ENCODE results near the gene DRC3.
"Not testable (repeated sequence)": the region's sequence is repeated elsewhere in the genome, so short reads cannot be mapped to it uniquely, and the experiment has no call there.

Gene DRC3

GRCh38 chr17:17995887-17996286, 23.2 kb downstream of the DRC3 start:
- not testable (repeated sequence) for DNase-seq

DNA sequence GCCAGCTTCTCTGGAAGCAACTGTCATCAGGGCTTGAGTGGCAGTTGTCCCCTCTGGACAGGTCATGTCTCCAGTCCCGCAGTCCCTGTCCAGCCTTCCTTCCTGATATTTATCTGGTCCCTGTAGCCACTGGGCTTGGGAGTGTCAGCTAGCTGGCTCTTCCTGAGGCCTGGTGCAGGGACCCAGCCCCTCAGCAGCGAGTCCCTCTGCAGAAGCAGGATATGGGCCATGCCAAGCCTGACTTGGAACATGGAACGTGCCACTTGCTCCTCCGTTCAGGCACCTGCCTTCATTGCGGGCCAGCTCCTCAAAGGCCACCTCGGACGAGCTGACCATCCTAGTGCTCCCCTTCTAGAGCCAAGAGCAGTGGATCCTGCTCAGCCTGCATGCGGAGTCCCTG, 26.3 kb downstream of the DRC3 start:
- DNase-seq, result no peak

DNA sequence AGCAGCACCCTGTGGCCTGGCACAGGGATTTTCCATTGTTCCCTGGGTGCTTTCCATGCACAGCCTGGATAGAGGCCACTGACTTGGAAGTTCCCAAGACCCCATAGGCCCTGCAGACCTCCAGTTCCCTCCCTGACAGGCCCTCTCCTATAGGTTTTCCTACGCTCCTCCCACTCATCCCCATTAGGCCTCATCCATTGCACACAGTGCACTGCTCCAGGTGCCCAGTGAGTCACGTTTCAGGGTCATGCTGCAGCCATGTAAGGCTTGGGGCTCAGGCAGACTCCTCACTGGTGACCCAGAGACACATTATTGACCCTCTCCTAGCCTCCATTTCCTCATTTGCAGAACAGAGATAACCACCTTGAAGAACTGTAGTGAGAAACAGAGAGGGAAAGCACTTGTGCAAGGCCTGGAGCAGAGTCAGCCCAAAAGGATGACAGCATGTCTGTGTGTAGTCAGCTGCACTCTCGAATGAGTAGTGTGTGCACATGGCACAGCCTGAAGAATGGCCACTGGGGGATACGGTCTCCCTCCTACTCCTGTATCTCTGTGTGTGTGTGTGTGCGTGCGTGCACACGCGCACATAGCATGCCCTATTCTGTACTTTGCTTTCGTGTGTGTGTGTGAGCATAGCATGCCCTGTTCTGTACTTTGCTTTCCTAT, 26.8 kb downstream of the DRC3 start:
- DNase-seq, result peak; percentile 16

GRCh38 chr17:18000030-18000408, 27.4 kb downstream of the DRC3 start:
- DNase-seq, result no peak

DNA sequence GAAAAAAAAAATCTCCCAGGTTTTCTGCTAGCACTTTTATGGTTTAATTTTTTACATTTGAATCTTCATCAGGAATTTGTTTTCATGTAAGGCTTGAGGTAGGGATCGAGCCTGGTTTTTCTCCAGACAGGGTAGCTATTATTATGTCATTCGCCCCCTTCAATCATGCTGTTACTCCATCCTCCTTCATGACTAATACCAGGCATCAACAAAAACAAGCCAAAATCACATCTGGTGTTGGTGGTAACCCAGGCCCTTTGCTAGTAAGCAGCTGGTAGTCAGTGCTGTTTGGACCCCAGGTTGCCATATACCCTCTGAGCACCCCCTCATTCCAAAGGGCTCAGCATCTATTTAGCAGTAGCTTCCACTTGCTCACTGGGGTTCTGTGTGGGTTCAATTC, 29.5 kb downstream of the DRC3 start:
- DNase-seq, result no peak

DNA sequence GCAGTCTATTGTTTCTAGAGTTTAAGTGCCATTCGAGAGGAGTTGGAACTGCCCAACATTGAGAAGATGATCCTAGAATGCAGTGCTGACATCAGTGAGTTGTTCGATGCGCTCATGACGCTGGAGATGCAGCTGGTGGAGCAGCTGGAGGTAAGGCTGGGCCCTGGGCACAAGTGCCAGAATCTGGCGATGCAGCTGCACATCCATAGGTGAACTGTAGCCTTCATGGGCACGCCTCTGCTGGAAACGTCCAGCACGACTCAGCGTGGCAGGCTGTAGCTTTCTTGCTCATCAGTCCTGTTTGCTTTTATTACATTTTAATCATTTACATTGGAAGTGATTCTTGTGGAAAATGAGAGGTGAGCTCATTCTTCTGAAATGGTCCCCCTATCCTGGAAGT, 31.7 kb downstream of the DRC3 start:
- no peak for DNase-seq

GRCh38 chr17:18004884-18005305, 32.2 kb downstream of the DRC3 start:
- DNase-seq, result no peak

GRCh38 chr17:18005496-18005895, 32.8 kb downstream of the DRC3 start:
- no peak for DNase-seq

DNA sequence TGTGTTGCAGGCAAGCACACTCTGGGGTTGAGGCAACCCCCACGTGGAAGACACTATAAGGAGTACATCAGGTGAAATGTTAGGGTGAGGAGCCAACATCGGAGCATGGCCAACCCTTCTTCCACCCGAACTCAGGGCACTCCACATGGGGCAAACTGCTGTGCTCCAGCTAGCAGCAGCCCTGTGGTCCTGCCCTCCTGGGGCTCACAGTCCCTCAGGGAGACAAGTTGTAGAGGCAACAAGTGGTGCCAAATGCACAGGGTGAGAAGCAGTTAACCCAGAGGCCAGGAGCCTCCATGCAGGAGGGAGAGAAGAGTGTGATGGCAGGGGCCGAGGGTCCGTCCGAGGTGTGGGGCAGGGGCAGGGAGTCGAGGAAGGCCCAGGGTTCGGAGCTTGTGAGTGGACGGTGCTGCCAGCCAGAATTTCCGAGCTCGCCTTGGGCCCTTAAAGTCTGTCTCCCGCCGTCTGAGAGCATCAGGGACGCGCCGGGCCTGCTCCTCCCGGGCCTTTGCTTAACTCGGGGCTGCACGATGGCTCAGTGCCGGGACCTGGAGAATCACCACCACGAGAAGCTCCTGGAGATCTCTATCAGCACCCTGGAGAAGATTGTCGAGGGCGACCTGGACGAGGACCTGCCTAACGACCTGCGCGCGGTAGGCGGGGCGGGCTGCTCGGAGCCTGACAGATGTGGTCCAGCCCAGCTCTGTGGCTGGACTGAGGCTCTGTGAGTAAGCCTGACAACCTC, 34.0 kb downstream of the DRC3 start:
- DNase-seq, result no peak

DNA sequence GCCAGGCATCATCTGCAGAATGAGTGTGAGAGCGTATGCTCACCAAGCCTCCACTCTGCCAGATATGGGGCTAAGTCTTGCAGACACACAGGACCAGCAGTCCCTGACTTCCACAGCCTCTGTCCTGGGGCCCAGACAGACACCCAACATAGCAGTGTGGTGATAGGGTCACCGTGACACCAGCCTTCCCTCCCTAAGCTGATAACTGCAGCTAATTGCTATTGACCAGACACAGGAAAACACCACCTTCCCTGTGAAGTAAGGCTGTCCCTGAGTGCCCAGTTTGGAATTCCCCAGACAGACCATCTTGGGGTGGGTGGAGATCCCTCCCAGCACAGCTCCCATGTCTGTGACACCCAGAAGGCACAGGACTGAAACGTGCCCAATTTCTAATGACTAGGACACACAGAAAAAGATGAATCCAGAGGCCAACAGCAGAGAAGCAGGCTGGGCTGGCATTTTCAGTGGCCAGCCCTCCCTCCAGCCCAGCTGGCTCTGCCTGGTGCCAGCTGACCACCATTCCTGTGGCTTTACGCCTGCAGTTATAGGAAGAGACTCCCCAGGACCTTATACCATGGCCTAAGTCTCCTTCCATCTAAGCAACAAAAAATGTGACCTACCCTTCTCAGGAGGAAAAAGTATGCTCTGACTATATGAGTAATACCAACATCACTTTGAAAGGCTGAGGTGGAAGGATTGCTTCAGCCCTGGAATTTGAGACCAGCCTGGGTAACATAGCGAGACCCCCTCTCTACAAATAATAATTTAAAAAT, 36.0 kb downstream of the DRC3 start:
- DNase-seq, result peak; percentile 83

DNA sequence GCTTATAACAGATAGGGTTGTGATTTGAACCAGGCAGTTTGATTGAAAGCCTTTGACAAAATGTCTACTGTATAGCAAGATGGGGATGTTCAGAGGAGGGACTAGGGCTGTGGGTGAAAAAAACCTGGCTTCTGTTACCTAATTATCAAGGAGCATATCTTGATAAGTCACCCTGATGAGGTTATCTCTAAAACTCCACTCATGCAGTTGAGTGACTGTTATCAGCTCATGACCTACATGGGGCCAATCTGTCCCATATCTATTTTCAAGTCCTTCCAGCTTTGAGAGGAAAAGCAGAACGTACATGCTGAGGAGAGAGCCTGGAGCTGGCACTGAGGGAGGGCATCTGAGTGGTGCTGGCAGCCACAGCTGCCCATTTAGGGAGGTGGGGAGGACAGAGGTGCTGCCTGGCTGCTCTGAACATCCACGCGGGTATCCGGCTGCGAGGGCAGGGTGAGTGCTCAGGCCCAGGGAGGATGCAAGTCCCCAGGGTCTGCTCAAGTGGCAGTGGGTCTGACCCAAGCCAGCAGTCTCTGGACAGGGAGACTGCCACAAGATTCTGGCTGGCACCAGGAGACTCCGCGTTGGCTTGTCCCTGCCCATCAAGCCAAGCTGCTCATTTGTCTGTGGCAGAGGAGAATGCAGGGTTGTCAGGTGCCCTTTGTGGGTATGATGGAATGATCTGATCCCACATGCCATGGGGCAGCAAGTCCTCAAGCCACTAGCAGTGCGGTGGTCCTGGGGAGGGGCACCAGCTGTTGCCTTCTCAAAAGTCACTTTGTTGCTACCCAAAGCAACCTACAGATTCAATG, 37.2 kb downstream of the DRC3 start:
- no peak for DNase-seq

GRCh38 chr17:18011286-18011685, 38.6 kb downstream of the DRC3 start:
- DNase-seq, result no peak

DNA sequence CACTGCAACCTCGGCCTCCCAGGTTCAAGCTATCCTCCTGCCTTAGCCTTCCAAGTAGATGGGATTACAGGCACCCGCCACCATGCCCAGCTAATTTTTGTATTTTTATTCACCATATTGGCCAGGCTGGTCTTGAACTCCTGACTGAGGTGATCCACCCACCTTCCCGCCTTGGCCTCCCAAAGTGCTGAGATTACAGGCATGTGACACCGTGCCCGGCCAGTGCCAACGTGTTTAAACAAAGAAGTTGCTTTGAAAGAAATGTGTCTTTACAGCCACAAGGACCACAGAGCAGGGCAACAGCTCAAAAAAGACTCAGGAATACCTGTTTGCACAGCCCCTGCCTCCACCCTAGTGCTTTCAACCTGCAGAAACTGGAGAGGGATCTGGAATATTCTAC, 41.3 kb downstream of the DRC3 start:
- DNase-seq, result no peak

- DNase-seq, result no peak
Measured at GRCh38 chr17:18015593-18015992, 42.9 kb downstream of the DRC3 start.

DNA sequence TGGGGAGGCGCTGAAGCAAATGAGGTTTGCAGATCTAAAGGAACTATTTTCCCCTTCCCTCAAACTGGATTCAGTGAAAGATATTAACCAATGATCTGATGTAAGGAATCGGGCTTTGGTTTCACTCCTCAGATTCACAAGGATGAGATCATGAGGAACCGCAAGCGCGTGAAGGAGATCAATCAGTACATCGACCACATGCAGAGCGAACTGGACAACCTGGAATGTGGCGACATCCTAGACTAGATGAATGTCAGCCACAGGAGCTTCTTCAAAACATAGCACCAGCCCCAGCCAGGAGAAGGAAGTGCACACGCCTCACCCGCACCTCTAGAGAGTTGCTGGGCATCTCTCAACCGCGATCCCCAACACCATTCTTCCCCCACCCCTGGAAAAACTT, 43.8 kb downstream of the DRC3 start:
- DNase-seq, result peak; percentile 66

GRCh38 chr17:18017958-18018357, 45.3 kb downstream of the DRC3 start:
- DNase-seq, result no peak

- no peak for DNase-seq
Measured at GRCh38 chr17:18018411-18018921, 45.8 kb downstream of the DRC3 start.

- DNase-seq, result no peak
Measured at GRCh38 chr17:18019838-18020154, 47.1 kb downstream of the DRC3 start.

GRCh38 chr17:18020971-18021370, 48.3 kb downstream of the DRC3 start:
- DNase-seq, result no peak

DNA sequence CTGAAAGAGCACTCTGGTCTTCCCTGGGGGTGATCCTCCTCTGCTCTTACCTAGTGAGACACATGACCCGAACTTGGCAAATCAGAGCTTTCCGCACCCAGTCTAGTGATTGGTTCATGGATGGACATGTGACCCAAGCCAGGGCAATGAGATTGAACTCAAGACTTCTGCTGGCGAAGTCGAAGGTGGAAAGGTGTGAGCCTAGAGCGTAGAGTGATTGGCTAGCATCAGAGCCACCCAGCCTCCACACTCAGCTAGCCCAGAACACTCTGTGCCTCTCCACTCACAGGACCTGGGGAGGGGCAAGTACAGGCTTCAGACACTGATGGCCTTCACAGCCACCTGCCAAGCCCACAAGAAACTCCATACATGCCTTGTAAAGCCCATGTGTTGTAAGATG, 48.7 kb downstream of the DRC3 start:
- no peak for DNase-seq

DNA sequence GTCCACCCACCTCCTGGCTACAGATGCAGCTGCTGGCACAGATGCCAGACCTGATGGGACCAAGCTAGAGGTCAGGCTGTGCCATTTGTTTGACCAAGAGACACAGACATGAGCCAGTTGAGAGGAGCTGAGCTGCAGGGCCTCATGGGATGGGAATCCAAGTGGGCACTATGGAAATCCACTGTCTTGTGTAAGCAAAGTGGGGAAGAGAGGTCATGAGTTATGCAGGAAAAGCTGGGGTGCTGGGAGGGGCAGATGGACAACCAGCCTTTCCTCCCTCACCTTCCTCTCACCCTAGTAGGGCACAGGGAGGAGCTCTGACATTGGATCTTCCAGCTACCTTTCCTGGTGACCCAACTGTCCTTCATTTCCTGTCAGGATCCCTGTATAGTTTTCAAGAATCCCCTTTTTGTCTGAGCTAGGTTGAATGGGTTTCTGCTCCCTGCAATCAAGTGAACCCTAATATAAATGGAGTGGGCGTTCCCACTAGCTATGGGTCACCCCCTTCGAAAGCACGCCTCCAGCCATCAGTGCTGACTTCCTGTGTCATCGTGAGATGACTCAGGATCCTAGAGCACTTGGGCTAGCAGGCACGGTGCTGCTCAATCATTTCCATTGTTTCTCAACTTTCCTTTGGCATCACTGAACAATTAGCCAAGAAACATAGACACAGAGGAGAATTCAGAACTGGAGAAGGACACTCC, 52.7 kb downstream of the DRC3 start:
- no peak for DNase-seq
